Sigmoid colon (tissue), 4 donors: ENCODE measurements around the gene C5AR2.

ENCODE experiments used
- EP300 ChIP-seq, 4 donors: sonication (generic); formaldehyde crosslinking; IDR thresholded peaks; one replicate each; pipeline ENCODE4 v1.6.1; 2017; ENCODE audit warnings: antibody characterized with exemption in 4 of 4
- POLR2A ChIP-seq, 2 donors: fragments of 450-650 bp; IDR thresholded peaks; one replicate each; pipeline ENCODE4 v1.6.1; 2016; ENCODE audit warnings: antibody characterized with exemption in 2 of 2, mild to moderate bottlenecking in 2 of 2, moderate library complexity in 2 of 2
- TF ChIP-seq, protein P1 (sequence below), 4 experiments: fragments of 450-650 bp in 3 of 4; fragments of 200-600 bp in 1 of 4; IDR thresholded peaks; one replicate each; pipeline ENCODE4 v1.5.1; 2016 to 2019; ENCODE audit warnings: antibody characterized with exemption in 4 of 4, mild to moderate bottlenecking in 3 of 4, moderate library complexity in 2 of 4

GRCh38 chr19:47375694-47376588 is 44.0 kb downstream of the C5AR2 start:
- TF ChIP-seq EP300 (IDR thresholded peaks at IDR 0.05) (no peak), POLR2A (IDR thresholded peaks at IDR 0.05) (no peak)
- TF ChIP-seq, protein P1, sequence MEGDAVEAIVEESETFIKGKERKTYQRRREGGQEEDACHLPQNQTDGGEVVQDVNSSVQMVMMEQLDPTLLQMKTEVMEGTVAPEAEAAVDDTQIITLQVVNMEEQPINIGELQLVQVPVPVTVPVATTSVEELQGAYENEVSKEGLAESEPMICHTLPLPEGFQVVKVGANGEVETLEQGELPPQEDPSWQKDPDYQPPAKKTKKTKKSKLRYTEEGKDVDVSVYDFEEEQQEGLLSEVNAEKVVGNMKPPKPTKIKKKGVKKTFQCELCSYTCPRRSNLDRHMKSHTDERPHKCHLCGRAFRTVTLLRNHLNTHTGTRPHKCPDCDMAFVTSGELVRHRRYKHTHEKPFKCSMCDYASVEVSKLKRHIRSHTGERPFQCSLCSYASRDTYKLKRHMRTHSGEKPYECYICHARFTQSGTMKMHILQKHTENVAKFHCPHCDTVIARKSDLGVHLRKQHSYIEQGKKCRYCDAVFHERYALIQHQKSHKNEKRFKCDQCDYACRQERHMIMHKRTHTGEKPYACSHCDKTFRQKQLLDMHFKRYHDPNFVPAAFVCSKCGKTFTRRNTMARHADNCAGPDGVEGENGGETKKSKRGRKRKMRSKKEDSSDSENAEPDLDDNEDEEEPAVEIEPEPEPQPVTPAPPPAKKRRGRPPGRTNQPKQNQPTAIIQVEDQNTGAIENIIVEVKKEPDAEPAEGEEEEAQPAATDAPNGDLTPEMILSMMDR (IDR thresholded peaks at IDR 0.05): no peak
